ENCODE data around the gene PAX8.

PAX8 gene

GRCh38 chr2:113284476-113284875 lies 5.8 kb upstream of the PAX8 start:
- Histone ChIP-seq H3K4me1 (ENCODE audit: control insufficient read depth, insufficient read depth, low read length) (no peaks in the 10 kb centered on the region), H3K27ac (ENCODE audit: extremely low read depth, low read depth, low read length) (no peak overlapping the region), H3K9me3 (ENCODE audit: control insufficient read depth, insufficient read depth, low read depth, low read length) (no peaks in the 10 kb centered on the region), H3K36me3 (ENCODE audit: control insufficient read depth in 2 of 2, insufficient read depth in 1 of 2, low read length in 2 of 2) (no peaks in the 10 kb centered on the region), H3K4me3 (ENCODE audit: low read depth, low read length) (no peak overlapping the region)
- CTCF ChIA-PET = no interaction called here
- no peak for TF ChIP-seq KLF9 (tag by site-specific recombination; IDR thresholded peaks at IDR 0.05; ENCODE audit: low read depth)
- TF ChIP-seq ZNF155 (tag by site-specific recombination; IDR thresholded peaks at IDR 0.05) = no peak
- no peak for TF ChIP-seq ELK4 (IDR thresholded peaks at IDR 0.05; ENCODE audit: borderline replicate concordance, low read depth, low read length)
- no peak for TF ChIP-seq KLF16 (tag by site-specific recombination; IDR thresholded peaks at IDR 0.05)
- no peak for TF ChIP-seq YY1 (tag by site-specific recombination; IDR thresholded peaks at IDR 0.05)
- no peak for TF ChIP-seq ZNF621 (tag by site-specific recombination; IDR thresholded peaks at IDR 0.05)
- no peak for TF ChIP-seq PRDM6 (tag by site-specific recombination; IDR thresholded peaks at IDR 0.05)
- no peak for TF ChIP-seq KLF10 (tag by site-specific recombination; IDR thresholded peaks at IDR 0.05)
- TF ChIP-seq YY2 (tag by site-specific recombination; IDR thresholded peaks at IDR 0.05) = no peak
- TF ChIP-seq ZNF549 (tag by site-specific recombination; IDR thresholded peaks at IDR 0.05) = no peak
- TF ChIP-seq GLI2 (tag by site-specific recombination; IDR thresholded peaks at IDR 0.05; ENCODE audit: borderline replicate concordance, low read depth) = no peak
- TF ChIP-seq ZNF350 (tag by site-specific recombination; IDR thresholded peaks at IDR 0.05) = no peak
- no peak for TF ChIP-seq ZNF473 (tag by site-specific recombination; IDR thresholded peaks at IDR 0.05)
- TF ChIP-seq ZNF571 (tag by site-specific recombination; IDR thresholded peaks at IDR 0.05) = no peak
- no peak for TF ChIP-seq MEIS1 (CRISPR knock-in tag; IDR thresholded peaks at IDR 0.05; ENCODE audit: borderline replicate concordance)
- TF ChIP-seq REST (tag by site-specific recombination; IDR thresholded peaks at IDR 0.05) = no peak
- no peak for TF ChIP-seq ZNF623 (tag by site-specific recombination; IDR thresholded peaks at IDR 0.05)
- TF ChIP-seq FEZF1 (tag by site-specific recombination; IDR thresholded peaks at IDR 0.05) = no peak
- POLR2A ChIA-PET = no interaction called here

GRCh38 chr2:113283704-113284284 lies 5.1 kb upstream of the PAX8 start:
- Histone ChIP-seq H3K36me3 (ENCODE audit: control insufficient read depth in 2 of 2, insufficient read depth in 1 of 2, low read length in 2 of 2) (no peaks in the 10 kb centered on the region), H3K4me3 (ENCODE audit: low read depth, low read length) (no peak overlapping the region), H3K4me1 (ENCODE audit: control insufficient read depth, insufficient read depth, low read length) (no peaks in the 10 kb centered on the region), H3K9me3 (ENCODE audit: control insufficient read depth, insufficient read depth, low read depth, low read length) (no peaks in the 10 kb centered on the region), H3K27ac (ENCODE audit: extremely low read depth, low read depth, low read length) (no peak overlapping the region)
- POLR2A ChIA-PET = no interaction called here
- CTCF ChIA-PET = interaction anchor here (1.1 kb wide), 1 partner anchor 9 kb away, joined by 4 read pairs; no protein-coding TSS in a partner anchor
- TF ChIP-seq ZNF362 (tag by site-specific recombination; IDR thresholded peaks at IDR 0.05) (no peak), ZNF433 (tag by site-specific recombination; IDR thresholded peaks at IDR 0.05; ENCODE audit: low read depth) (no peak), PRDM10 (tag by site-specific recombination; IDR thresholded peaks at IDR 0.05) (peak; percentile 57), ZNF266 (tag by site-specific recombination; IDR thresholded peaks at IDR 0.05; ENCODE audit: low read depth) (no peak), ZNF239 (tag by site-specific recombination; IDR thresholded peaks at IDR 0.05) (no peak), RBAK (tag by site-specific recombination; IDR thresholded peaks at IDR 0.05) (no peak)
